ENCODE results near the gene ADAMTS19.
"Not testable (repeated sequence)": the region's sequence is repeated elsewhere in the genome, so short reads cannot be mapped to it uniquely, and the experiment has no call there.

Gene ADAMTS19

DNA sequence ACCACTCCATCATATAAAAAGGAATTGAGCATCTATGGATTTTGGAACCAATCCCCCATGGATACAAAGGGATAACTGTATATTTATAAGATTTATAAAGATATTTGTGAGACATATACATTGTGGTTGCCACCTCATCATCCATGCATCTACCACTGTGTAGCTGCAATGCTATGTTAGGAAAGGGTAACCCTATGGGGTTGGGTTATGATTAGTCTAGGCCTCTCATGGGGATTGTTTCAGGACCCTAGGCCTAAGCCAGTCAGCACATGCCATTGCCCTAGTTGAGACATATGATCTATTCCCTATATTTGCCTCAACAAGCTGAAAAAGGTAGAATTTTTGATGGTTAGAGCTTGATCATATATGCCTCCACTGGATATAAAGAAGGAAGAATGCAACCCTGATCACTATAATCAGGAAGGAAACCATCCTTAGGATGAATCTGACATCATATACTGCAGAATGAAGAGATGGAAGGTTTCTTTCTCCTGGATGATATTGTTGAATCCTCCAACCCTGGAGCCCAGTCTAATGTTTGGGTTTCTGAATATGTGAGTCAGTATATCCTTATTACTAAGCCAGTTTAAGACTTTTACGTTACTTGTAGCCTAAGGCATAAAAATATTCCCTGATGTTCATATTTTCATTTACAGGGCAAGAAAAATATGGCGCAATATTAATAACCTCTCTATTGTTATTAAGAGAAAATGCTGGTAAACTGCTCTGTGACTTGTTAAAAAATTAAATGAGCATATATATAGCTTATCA, 94.2 kb downstream of the ADAMTS19 start:
- peak; percentile 31 for DNase-seq (ENCODE audit: low read depth)
- H3K4me3 ChIP-seq (ENCODE audit: low read depth, low read length) = no peak overlapping the region

GRCh38 chr5:129563585-129563984, 103.5 kb downstream of the ADAMTS19 start:
- no peak overlapping the region for H3K4me3 ChIP-seq (ENCODE audit: low read depth, low read length)
- no peak for DNase-seq (ENCODE audit: low read depth)

GRCh38 chr5:129569295-129569694, 109.2 kb downstream of the ADAMTS19 start:
- no peak for DNase-seq (ENCODE audit: low read depth)

GRCh38 chr5:129572060-129572459, 112.0 kb downstream of the ADAMTS19 start:
- DNase-seq (ENCODE audit: low read depth) = no peak
- H3K4me3 ChIP-seq (ENCODE audit: low read depth, low read length) = no peak overlapping the region

More at GRCh38 chr5:129569295-129569694, 109.2 kb downstream of the ADAMTS19 start:
- H3K4me3 ChIP-seq (ENCODE audit: low read depth, low read length) = no peak overlapping the region

DNA sequence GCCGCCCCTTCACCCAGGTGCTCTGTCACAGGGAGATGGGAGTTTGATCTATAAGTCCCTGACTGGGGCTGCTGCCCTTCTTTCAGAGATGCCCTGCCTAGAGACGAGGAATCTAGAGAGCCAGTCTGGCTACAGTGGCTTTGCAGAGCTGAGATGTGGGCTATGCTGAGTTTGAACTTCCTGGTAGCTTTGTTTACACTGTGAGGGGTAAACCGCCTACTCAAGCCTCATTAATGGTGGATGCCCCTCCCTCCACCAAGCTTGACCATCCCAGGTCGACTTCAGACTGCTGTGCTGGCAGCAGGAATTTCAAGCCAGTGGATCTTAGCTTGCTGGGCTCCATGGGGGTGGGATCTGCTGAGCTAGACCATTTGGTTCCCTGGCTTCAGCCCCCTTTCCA, 124.4 kb downstream of the ADAMTS19 start:
- DNase-seq (ENCODE audit: low read depth); H3K4me3 ChIP-seq (ENCODE audit: low read depth, low read length): not testable (repeated sequence)

- H3K4me3 ChIP-seq (ENCODE audit: low read depth, low read length) = no peak overlapping the region
- peak; percentile 12 for DNase-seq (ENCODE audit: low read depth)
Measured at GRCh38 chr5:129591508-129592160, 131.5 kb downstream of the ADAMTS19 start.

DNA sequence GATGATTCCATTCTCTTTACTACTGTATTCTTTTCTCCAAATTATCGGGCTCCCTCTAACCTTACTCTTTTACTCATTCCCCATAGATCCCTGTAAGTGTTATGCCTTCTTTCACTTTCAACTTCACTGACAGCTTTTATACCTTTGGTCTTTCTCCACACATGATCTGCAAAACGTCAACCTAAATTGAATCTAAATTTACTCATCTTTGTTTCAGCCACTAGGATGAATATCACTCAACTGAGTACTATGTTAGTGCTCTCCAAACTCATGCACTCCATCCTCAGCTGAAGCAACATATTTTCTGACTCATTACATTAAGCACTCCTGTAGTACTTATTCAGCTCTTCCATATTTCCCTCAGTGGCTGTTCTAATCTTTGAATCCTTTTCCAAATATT, 133.4 kb downstream of the ADAMTS19 start:
- peak; percentile 4 for DNase-seq (ENCODE audit: low read depth)
- H3K4me3 ChIP-seq (ENCODE audit: low read depth, low read length) = no peak overlapping the region

DNA sequence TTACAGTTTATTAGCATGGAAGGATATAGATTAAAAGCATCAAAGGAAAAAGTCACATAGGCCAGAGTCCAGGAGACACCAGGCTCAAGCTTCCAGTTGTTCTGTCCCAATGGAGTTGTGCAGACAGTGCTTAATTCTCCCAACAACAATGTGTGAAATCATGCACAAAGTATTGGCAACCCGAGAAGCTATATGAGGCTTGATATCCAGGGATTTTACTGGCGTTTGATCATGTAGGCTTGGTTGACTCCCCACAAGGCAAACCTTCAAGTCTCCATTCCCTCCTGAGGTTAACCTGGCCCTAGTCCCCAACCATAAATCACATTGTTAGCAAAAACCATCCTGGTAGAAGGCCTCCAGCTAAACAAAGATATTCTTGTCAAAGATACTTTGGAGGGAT, 141.5 kb downstream of the ADAMTS19 start:
- H3K4me3 ChIP-seq (ENCODE audit: low read depth, low read length) = no peak overlapping the region
- no peak for DNase-seq (ENCODE audit: low read depth)

- no peak overlapping the region for H3K4me3 ChIP-seq (ENCODE audit: low read depth, low read length)
- no peak for DNase-seq (ENCODE audit: low read depth)
Measured at GRCh38 chr5:129608350-129608749, 148.3 kb downstream of the ADAMTS19 start.

DNA sequence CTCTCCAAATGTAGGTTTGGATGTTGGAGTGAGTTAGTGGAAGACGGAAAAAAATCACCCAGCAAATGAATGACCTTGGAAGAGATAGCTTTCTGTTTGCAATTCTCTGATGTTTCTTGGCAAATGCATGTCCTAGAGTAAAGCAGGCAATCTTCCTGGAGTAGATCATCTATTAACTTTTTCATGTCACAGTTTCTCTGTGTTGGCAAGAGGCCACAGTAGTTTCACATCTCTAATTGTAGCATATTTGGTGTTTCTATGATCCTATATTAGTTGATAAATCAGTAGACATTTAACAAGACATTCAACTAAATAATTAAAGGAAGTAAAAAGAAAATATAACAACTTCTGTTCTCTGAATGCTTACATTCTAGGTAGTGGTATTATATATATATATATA, 149.6 kb downstream of the ADAMTS19 start:
- DNase-seq (ENCODE audit: low read depth) = no peak
- no peak overlapping the region for H3K4me3 ChIP-seq (ENCODE audit: low read depth, low read length)

DNA sequence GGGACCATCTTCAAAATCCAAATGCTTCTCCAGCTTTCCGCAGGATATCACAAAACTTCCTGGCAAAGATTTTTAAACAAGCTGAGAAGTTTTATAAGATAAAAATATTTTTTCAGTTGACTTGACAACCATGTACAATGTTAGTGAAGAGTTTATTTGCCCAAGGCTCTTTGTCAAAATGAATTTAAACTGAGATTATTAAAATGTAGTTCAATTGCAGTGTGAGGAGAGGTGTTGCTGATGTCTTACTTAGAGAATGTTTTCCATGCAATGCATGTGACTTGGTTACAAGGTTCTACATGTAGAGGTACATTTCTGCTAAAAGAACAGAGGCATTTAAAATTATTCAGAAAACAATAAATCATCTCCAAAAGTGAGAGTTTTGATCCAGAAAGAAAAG, 156.4 kb downstream of the ADAMTS19 start:
- H3K4me3 ChIP-seq (ENCODE audit: low read depth, low read length) = no peak overlapping the region
- no peak for DNase-seq (ENCODE audit: low read depth)

- no peak for DNase-seq (ENCODE audit: low read depth)
- no peak overlapping the region for H3K4me3 ChIP-seq (ENCODE audit: low read depth, low read length)
Measured at GRCh38 chr5:129617206-129617605, 157.1 kb downstream of the ADAMTS19 start.

- no peak for DNase-seq (ENCODE audit: low read depth)
- H3K4me3 ChIP-seq (ENCODE audit: low read depth, low read length) = no peak overlapping the region
Measured at GRCh38 chr5:129619782-129620181, 159.7 kb downstream of the ADAMTS19 start.

DNA sequence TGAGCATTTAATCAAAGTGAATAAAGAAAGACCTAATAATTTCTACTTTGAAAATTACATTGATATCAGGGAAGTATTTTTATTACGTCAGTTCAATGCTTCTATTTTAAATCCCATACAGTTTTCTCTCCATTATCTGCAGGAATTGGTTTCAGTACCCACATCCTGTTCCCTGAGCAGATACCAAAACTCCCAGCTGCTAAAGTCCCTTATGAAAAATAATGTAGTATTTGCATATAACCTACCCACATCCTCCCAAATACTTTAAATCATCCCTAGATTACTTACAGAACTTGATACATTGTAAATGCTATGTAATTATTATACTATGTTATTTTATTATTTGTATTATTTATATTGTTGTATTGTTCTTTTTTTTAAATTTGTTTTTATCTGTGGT, 162.4 kb downstream of the ADAMTS19 start:
- DNase-seq (ENCODE audit: low read depth) = no peak
- no peak overlapping the region for H3K4me3 ChIP-seq (ENCODE audit: low read depth, low read length)

- no peak for DNase-seq (ENCODE audit: low read depth)
- no peak overlapping the region for H3K4me3 ChIP-seq (ENCODE audit: low read depth, low read length)
Measured at GRCh38 chr5:129629575-129629974, 169.5 kb downstream of the ADAMTS19 start.

- no peak overlapping the region for H3K4me3 ChIP-seq (ENCODE audit: low read depth, low read length)
- DNase-seq (ENCODE audit: low read depth) = no peak
Measured at GRCh38 chr5:129630101-129630500, 170.0 kb downstream of the ADAMTS19 start.

- H3K4me3 ChIP-seq (ENCODE audit: low read depth, low read length) = no peak overlapping the region
- peak; percentile 65 for DNase-seq (ENCODE audit: low read depth)
Measured at GRCh38 chr5:129631961-129632360, 171.9 kb downstream of the ADAMTS19 start.

- DNase-seq (ENCODE audit: low read depth); H3K4me3 ChIP-seq (ENCODE audit: low read depth, low read length): not testable (repeated sequence)
Measured at GRCh38 chr5:129637501-129637900, 177.4 kb downstream of the ADAMTS19 start.

GRCh38 chr5:129639331-129639730, 179.2 kb downstream of the ADAMTS19 start:
- H3K4me3 ChIP-seq (ENCODE audit: low read depth, low read length) = no peak overlapping the region
- DNase-seq (ENCODE audit: low read depth) = no peak

GRCh38 chr5:129652349-129653056, 192.4 kb downstream of the ADAMTS19 start:
- no peak for DNase-seq (ENCODE audit: low read depth)
- no peak overlapping the region for H3K4me3 ChIP-seq (ENCODE audit: low read depth, low read length)

DNA sequence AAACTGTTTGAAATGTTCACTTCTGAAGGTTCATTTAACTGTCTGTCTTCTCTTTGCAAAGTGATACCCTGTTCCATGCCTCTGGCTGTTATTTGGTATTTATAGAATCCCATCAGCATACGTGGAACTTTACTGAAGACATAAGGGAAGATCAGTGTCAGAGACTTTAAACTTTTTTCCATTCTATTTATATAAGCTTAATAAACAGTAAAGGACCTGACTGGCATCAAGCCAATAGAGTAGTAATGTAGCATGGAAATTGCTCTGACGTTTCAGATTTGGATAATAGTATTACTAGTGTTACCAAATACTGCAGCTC, 192.9 kb downstream of the ADAMTS19 start:
- no peak overlapping the region for H3K4me3 ChIP-seq (ENCODE audit: low read depth, low read length)

More for the DNA sequence above, 192.9 kb downstream of the ADAMTS19 start:
- no peak for DNase-seq (ENCODE audit: low read depth)

Measured in skeletal muscle cell (primary cell).